ENCODE results near the gene CALN1.

The CALN1 gene

GRCh38 chr7:72025381-72025960, 386.7 kb downstream of the CALN1 start:
- Histone ChIP-seq H3K4me2 (ENCODE audit: low read length, poor library complexity, severe bottlenecking) (no peak overlapping the region), H2AFZ (ENCODE audit: low read depth, low read length) (no peak overlapping the region), H3K4ac (ENCODE audit: low read depth in 1 of 2, low read length in 2 of 2) (no peak overlapping the region), H3K9ac (ENCODE audit: low read length) (no peak overlapping the region), H3K27ac (ENCODE audit: low read length, poor library complexity, severe bottlenecking) (no peak overlapping the region), H3K23ac (ENCODE audit: low read length in 2 of 2) (no peak overlapping the region), H3K4me1 (ENCODE audit: control insufficient read depth, insufficient read depth, low read depth, low read length) (no peaks in the 10 kb centered on the region), H2AK5ac (ENCODE audit: low read length, severe bottlenecking) (no peak overlapping the region), H2BK5ac (ENCODE audit: low read depth, low read length, poor library complexity, severe bottlenecking) (no peak overlapping the region), H3K14ac (ENCODE audit: low read length in 2 of 2) (no peak overlapping the region), H3K27me3 (ENCODE audit: control insufficient read depth in 1 of 2, insufficient read depth in 1 of 2, low read length in 2 of 2) (no peaks in the 10 kb centered on the region), H3K18ac (ENCODE audit: low read depth in 1 of 2, low read length in 2 of 2) (no peak overlapping the region), H3K9me3 (ENCODE audit: control insufficient read depth, low read length) (peaks cover 6% of the 10 kb centered on the region), H2BK15ac (ENCODE audit: low read depth, poor library complexity, severe bottlenecking) (no peak overlapping the region), H4K91ac (ENCODE audit: low read length) (no peak overlapping the region), H3K4me3 (ENCODE audit: insufficient read depth in 1 of 2, low read depth in 1 of 2, low read length in 2 of 2) (no peak overlapping the region), H4K8ac (ENCODE audit: low read length) (no peak overlapping the region), H2BK120ac (ENCODE audit: low read depth, low read length) (no peak overlapping the region), H3K79me1 (replicated peaks; ENCODE audit: low read length, poor library complexity, severe bottlenecking) (no peaks in the 10 kb centered on the region), H3K36me3 (ENCODE audit: control insufficient read depth in 1 of 2, insufficient read depth in 2 of 2, low read depth in 1 of 2, low read length in 2 of 2) (no peaks in the 10 kb centered on the region), H2BK12ac (ENCODE audit: low read length in 2 of 2) (no peak overlapping the region)
- 44% methylated on average over 3 of the region's 3 CpGs for whole genome bisulfite sequencing
- no peak for DNase-seq

GRCh38 chr7:72023926-72024325, 388.2 kb downstream of the CALN1 start:
- Histone ChIP-seq H3K4me1 (ENCODE audit: control insufficient read depth, insufficient read depth, low read depth, low read length) (no peaks in the 10 kb centered on the region), H4K91ac (ENCODE audit: low read length) (no peak overlapping the region), H3K9me3 (ENCODE audit: control insufficient read depth, low read length) (peaks cover 12% of the 10 kb centered on the region), H3K79me1 (replicated peaks; ENCODE audit: low read length, poor library complexity, severe bottlenecking) (no peaks in the 10 kb centered on the region), H2BK120ac (ENCODE audit: low read depth, low read length) (no peak overlapping the region), H3K9ac (ENCODE audit: low read length) (no peak overlapping the region), H3K14ac (ENCODE audit: low read length in 2 of 2) (no peak overlapping the region), H3K4me2 (ENCODE audit: low read length, poor library complexity, severe bottlenecking) (no peak overlapping the region), H2BK5ac (ENCODE audit: low read depth, low read length, poor library complexity, severe bottlenecking) (no peak overlapping the region), H3K23ac (ENCODE audit: low read length in 2 of 2) (no peak overlapping the region), H2BK12ac (ENCODE audit: low read length in 2 of 2) (no peak overlapping the region), H3K4ac (ENCODE audit: low read depth in 1 of 2, low read length in 2 of 2) (no peak overlapping the region), H4K8ac (ENCODE audit: low read length) (no peak overlapping the region), H2AFZ (ENCODE audit: low read depth, low read length) (no peak overlapping the region), H2AK5ac (ENCODE audit: low read length, severe bottlenecking) (no peak overlapping the region), H3K27ac (ENCODE audit: low read length, poor library complexity, severe bottlenecking) (no peak overlapping the region), H3K4me3 (ENCODE audit: insufficient read depth in 1 of 2, low read depth in 1 of 2, low read length in 2 of 2) (no peak overlapping the region), H3K36me3 (ENCODE audit: control insufficient read depth in 1 of 2, insufficient read depth in 2 of 2, low read depth in 1 of 2, low read length in 2 of 2) (no peaks in the 10 kb centered on the region), H3K18ac (ENCODE audit: low read depth in 1 of 2, low read length in 2 of 2) (no peak overlapping the region), H2BK15ac (ENCODE audit: low read depth, poor library complexity, severe bottlenecking) (no peak overlapping the region), H3K27me3 (ENCODE audit: control insufficient read depth in 1 of 2, insufficient read depth in 1 of 2, low read length in 2 of 2) (no peaks in the 10 kb centered on the region)
- DNase-seq: no peak
- WGBS: 95% methylated on average over 4 of the region's 4 CpGs

GRCh38 chr7:72021716-72022115, 390.4 kb downstream of the CALN1 start:
- H4K91ac ChIP-seq (ENCODE audit: low read length): no peak overlapping the region
- no peak overlapping the region for H3K27ac ChIP-seq (ENCODE audit: low read length, poor library complexity, severe bottlenecking)
- WGBS: 63% methylated on average over 3 of the region's 3 CpGs
- H3K9me3 ChIP-seq (ENCODE audit: control insufficient read depth, low read length): peaks cover 12% of the 10 kb centered on the region
- H3K4me1 ChIP-seq (ENCODE audit: control insufficient read depth, insufficient read depth, low read depth, low read length): no peaks in the 10 kb centered on the region
- H3K27me3 ChIP-seq (ENCODE audit: control insufficient read depth in 1 of 2, insufficient read depth in 1 of 2, low read length in 2 of 2): no peaks in the 10 kb centered on the region
- no peak for DNase-seq
- no peak overlapping the region for H3K4ac ChIP-seq (ENCODE audit: low read depth in 1 of 2, low read length in 2 of 2)
- H2BK5ac ChIP-seq (ENCODE audit: low read depth, low read length, poor library complexity, severe bottlenecking): no peak overlapping the region
- no peak overlapping the region for H3K4me2 ChIP-seq (ENCODE audit: low read length, poor library complexity, severe bottlenecking)
- H2BK12ac ChIP-seq (ENCODE audit: low read length in 2 of 2): no peak overlapping the region
- H2AK5ac ChIP-seq (ENCODE audit: low read length, severe bottlenecking): no peak overlapping the region
- no peak overlapping the region for H2AFZ ChIP-seq (ENCODE audit: low read depth, low read length)
- no peak overlapping the region for H3K14ac ChIP-seq (ENCODE audit: low read length in 2 of 2)
- no peak overlapping the region for H3K4me3 ChIP-seq (ENCODE audit: insufficient read depth in 1 of 2, low read depth in 1 of 2, low read length in 2 of 2)
- no peak overlapping the region for H3K18ac ChIP-seq (ENCODE audit: low read depth in 1 of 2, low read length in 2 of 2)
- H3K23ac ChIP-seq (ENCODE audit: low read length in 2 of 2): no peak overlapping the region
- H3K9ac ChIP-seq (ENCODE audit: low read length): no peak overlapping the region
- no peak overlapping the region for H2BK120ac ChIP-seq (ENCODE audit: low read depth, low read length)
- H2BK15ac ChIP-seq (ENCODE audit: low read depth, poor library complexity, severe bottlenecking): no peak overlapping the region
- no peaks in the 10 kb centered on the region for H3K36me3 ChIP-seq (ENCODE audit: control insufficient read depth in 1 of 2, insufficient read depth in 2 of 2, low read depth in 1 of 2, low read length in 2 of 2)
- H4K8ac ChIP-seq (ENCODE audit: low read length): no peak overlapping the region
- no peaks in the 10 kb centered on the region for H3K79me1 ChIP-seq (replicated peaks; ENCODE audit: low read length, poor library complexity, severe bottlenecking)

- Histone ChIP-seq H4K8ac (ENCODE audit: low read length) (no peak overlapping the region), H2BK12ac (ENCODE audit: low read length in 2 of 2) (no peak overlapping the region), H4K91ac (ENCODE audit: low read length) (no peak overlapping the region), H2AFZ (ENCODE audit: low read depth, low read length) (no peak overlapping the region), H3K14ac (ENCODE audit: low read length in 2 of 2) (no peak overlapping the region), H3K4me2 (ENCODE audit: low read length, poor library complexity, severe bottlenecking) (no peak overlapping the region), H2BK5ac (ENCODE audit: low read depth, low read length, poor library complexity, severe bottlenecking) (no peak overlapping the region), H3K4me1 (ENCODE audit: control insufficient read depth, insufficient read depth, low read depth, low read length) (no peaks in the 10 kb centered on the region), H2BK15ac (ENCODE audit: low read depth, poor library complexity, severe bottlenecking) (no peak overlapping the region), H3K4ac (ENCODE audit: low read depth in 1 of 2, low read length in 2 of 2) (no peak overlapping the region), H3K27me3 (ENCODE audit: control insufficient read depth in 1 of 2, insufficient read depth in 1 of 2, low read length in 2 of 2) (no peaks in the 10 kb centered on the region), H3K27ac (ENCODE audit: low read length, poor library complexity, severe bottlenecking) (no peak overlapping the region), H3K36me3 (ENCODE audit: control insufficient read depth in 1 of 2, insufficient read depth in 2 of 2, low read depth in 1 of 2, low read length in 2 of 2) (no peaks in the 10 kb centered on the region), H2AK5ac (ENCODE audit: low read length, severe bottlenecking) (no peak overlapping the region), H3K18ac (ENCODE audit: low read depth in 1 of 2, low read length in 2 of 2) (no peak overlapping the region), H3K4me3 (ENCODE audit: insufficient read depth in 1 of 2, low read depth in 1 of 2, low read length in 2 of 2) (no peak overlapping the region), H3K9ac (ENCODE audit: low read length) (no peak overlapping the region), H3K23ac (ENCODE audit: low read length in 2 of 2) (no peak overlapping the region), H3K9me3 (ENCODE audit: control insufficient read depth, low read length) (peaks cover 10% of the 10 kb centered on the region), H3K79me1 (replicated peaks; ENCODE audit: low read length, poor library complexity, severe bottlenecking) (no peaks in the 10 kb centered on the region), H2BK120ac (ENCODE audit: low read depth, low read length) (no peak overlapping the region)
- no peak for DNase-seq
- WGBS: 68% methylated on average over 3 of the region's 3 CpGs
Observed at GRCh38 chr7:72020311-72020710, 391.8 kb downstream of the CALN1 start.
